ENCODE measurements around the gene REPS2.

DNA sequence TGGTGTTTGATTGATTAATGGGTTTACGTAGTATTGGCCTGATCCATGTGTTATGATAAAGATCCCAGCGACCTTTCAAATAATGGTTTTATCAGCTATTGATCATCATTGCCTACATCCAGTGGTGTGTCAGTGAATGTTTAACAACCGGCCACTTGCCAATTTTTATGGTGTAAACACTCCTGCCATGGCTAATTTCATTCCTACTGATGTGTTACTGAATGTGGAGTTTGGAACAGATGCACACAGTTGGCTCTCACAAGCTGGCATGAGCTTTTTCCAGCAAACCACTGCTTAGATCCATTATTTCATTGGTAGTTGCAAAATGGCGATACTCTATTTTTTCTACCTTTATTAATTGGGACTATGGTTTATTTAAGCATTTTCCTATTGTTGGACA lies 139.9 kb downstream of the REPS2 start:
- TF ChIP-seq POLR2A (IDR thresholded peaks at IDR 0.05) = no peak
- TF ChIP-seq, protein P1, sequence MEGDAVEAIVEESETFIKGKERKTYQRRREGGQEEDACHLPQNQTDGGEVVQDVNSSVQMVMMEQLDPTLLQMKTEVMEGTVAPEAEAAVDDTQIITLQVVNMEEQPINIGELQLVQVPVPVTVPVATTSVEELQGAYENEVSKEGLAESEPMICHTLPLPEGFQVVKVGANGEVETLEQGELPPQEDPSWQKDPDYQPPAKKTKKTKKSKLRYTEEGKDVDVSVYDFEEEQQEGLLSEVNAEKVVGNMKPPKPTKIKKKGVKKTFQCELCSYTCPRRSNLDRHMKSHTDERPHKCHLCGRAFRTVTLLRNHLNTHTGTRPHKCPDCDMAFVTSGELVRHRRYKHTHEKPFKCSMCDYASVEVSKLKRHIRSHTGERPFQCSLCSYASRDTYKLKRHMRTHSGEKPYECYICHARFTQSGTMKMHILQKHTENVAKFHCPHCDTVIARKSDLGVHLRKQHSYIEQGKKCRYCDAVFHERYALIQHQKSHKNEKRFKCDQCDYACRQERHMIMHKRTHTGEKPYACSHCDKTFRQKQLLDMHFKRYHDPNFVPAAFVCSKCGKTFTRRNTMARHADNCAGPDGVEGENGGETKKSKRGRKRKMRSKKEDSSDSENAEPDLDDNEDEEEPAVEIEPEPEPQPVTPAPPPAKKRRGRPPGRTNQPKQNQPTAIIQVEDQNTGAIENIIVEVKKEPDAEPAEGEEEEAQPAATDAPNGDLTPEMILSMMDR (IDR thresholded peaks at IDR 0.05) = no peak
